Small intestine (tissue), 7 donors: ENCODE data around the gene EPB41L4B. TPM values are rescaled to one million over a fixed set of nuclear protein-coding genes. Genes with fewer than 3 reads are reported as not detected.

ENCODE experiments used
- DNase-seq, 2 donors: peaks; one replicate each; pipeline versions ENCODE4 v3.0.0 to v3.0.0-alpha.2; 2013
- FAIRE-seq: peaks from 2 replicates; lab custom pipeline; 2012; peaks lifted over from hg19 to GRCh38; lab: Jason Lieb, UNC
- H3K27ac ChIP-seq, 3 donors: one replicate each; pipeline ENCODE4 v1.5.1; 2013; ENCODE audit warnings: low read length in 2 of 3, mild to moderate bottlenecking in 2 of 3, control low read depth in 1 of 3, inconsistent platforms in 1 of 3, low read depth in 1 of 3, moderate library complexity in 1 of 3
- H3K27me3 ChIP-seq, 3 donors: one replicate each; pipeline ENCODE4 v1.6.1; 2013; ENCODE audit warnings: low read length in 3 of 3, inconsistent platforms in 1 of 3; ENCODE audit not compliant: control insufficient read depth in 3 of 3, insufficient read depth in 3 of 3
- H3K36me3 ChIP-seq, 3 donors: one replicate each; pipeline ENCODE4 v1.6.1; 2013; ENCODE audit warnings: low read length in 3 of 3, inconsistent platforms in 1 of 3, low read depth in 1 of 3, mild to moderate bottlenecking in 1 of 3, moderate library complexity in 1 of 3; ENCODE audit not compliant: control insufficient read depth in 3 of 3, insufficient read depth in 2 of 3
- H3K4me1 ChIP-seq, 3 donors: one replicate each; pipeline ENCODE4 v1.6.1; 2013; ENCODE audit warnings: low read length in 2 of 3, inconsistent platforms in 1 of 3, low read depth in 1 of 3, mild to moderate bottlenecking in 1 of 3, moderate library complexity in 1 of 3; ENCODE audit not compliant: control insufficient read depth in 3 of 3, insufficient read depth in 2 of 3
- H3K4me3 ChIP-seq, 3 donors: one replicate each; pipeline ENCODE4 v1.5.1; 2013; ENCODE audit warnings: low read length in 3 of 3, control low read depth in 1 of 3, inconsistent platforms in 1 of 3, low read depth in 1 of 3, mild to moderate bottlenecking in 1 of 3, moderate library complexity in 1 of 3
- H3K9me3 ChIP-seq, 2 donors: one replicate each; pipeline ENCODE4 v1.6.1; 2013; ENCODE audit warnings: low read depth in 1 of 2, low read length in 1 of 2; ENCODE audit not compliant: control insufficient read depth in 2 of 2, insufficient read depth in 1 of 2
- WGBS, 3 donors: extraction: QIAGEN DNeasy Blood & Tissue Kit; methylation state at CpG; one replicate each; pipeline ENCODE4 v1.1.7; 2013; 5-methylcytosine and 5-hydroxymethylcytosine counted together
- polyA plus RNA-seq, 4 donors: library from polyadenylated mRNA; stranded (reverse) in 3 of 4; unstranded in 1 of 4; fragments of 200-250 nt in 3 of 4; fragments of 120-200 nt in 1 of 4; gene quantifications; one replicate each; pipeline versions ENCODE4 v1.2.1 to v1.2.3, GENCODE V29; 2013
- donor health status: healthy with polysubstance abuse.
- donor health status: control.
- donor health status: control.
- donor health status: Bipolar disorder and iron deficiency.
- donor health status: healthy.

Gene EPB41L4B
- polyA plus RNA-seq, 4 donors, result 22.1 to 126 (median 67.7) TPM

DNA sequence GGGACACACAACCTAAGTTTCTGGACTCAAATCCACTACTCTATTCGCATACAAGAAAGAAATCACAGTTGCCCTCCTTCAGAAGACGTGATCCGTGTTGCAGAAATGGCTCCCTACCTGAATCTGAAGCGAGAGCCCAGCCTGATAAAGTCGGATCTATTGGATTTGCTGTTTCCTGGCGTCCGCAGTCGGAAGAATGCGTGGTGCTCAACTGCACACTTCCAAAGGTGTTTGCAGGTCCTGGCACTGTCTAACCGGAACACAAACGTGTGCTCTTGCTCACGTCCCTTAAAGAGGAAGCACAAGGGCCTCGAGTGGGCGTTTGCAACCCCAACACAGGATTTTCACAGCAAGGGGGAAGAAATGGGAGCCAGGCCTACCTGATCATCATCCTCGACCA is 65.5 kb downstream of the EPB41L4B start:
- 86 to 92% (median 87%) methylated on average over 15 of the region's 15 CpGs for WGBS, 3 donors

DNA sequence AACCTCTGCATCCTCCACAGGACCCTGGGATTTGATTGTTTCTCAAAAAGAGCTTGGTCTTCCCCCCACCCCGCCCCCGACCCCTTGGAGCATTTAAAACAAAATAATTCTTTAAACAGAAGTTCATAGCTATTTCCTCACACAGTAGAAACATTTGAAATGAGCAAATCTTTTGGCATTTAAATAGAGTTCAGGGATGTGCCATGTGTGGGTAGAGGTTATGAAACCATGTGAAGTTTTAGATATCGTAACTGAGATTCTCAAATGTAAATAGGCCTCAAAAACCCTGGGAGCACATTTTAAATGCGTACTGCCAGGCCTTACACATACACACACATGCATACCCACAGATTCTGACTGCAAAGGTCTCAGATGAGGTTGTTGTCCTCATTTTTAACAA is 66.5 kb downstream of the EPB41L4B start:
- Histone ChIP-seq H3K27me3 (no peaks in the 10 kb centered on the region), H3K4me3 (no peak overlapping the region), H3K27ac (no peak overlapping the region), H3K4me1 (peaks cover 0 to 20% (median 0%) of the 10 kb centered on the region in 3 donors), H3K36me3 (peaks cover 0 to 39% (median 3%) of the 10 kb centered on the region in 3 donors), H3K9me3 (no peaks in the 10 kb centered on the region)
- DNase-seq (no peak), FAIRE-seq (no peak)
- 79 to 92% (median 89%) methylated on average over 4 of the region's 4 CpGs for WGBS, 3 donors

More for the DNA sequence above, 65.5 kb downstream of the EPB41L4B start:
- H3K9me3 ChIP-seq, result no peaks in the 10 kb centered on the region
- H3K27me3 ChIP-seq, result no peaks in the 10 kb centered on the region
- H3K4me1 ChIP-seq, result peaks cover 0 to 14% (median 0%) of the 10 kb centered on the region in 3 donors
- no peak for FAIRE-seq
- H3K4me3 ChIP-seq, result no peak overlapping the region
- no peak for DNase-seq
- H3K36me3 ChIP-seq, result peaks cover 0 to 32% (median 3%) of the 10 kb centered on the region in 3 donors
- H3K27ac ChIP-seq, result no peak overlapping the region

DNA sequence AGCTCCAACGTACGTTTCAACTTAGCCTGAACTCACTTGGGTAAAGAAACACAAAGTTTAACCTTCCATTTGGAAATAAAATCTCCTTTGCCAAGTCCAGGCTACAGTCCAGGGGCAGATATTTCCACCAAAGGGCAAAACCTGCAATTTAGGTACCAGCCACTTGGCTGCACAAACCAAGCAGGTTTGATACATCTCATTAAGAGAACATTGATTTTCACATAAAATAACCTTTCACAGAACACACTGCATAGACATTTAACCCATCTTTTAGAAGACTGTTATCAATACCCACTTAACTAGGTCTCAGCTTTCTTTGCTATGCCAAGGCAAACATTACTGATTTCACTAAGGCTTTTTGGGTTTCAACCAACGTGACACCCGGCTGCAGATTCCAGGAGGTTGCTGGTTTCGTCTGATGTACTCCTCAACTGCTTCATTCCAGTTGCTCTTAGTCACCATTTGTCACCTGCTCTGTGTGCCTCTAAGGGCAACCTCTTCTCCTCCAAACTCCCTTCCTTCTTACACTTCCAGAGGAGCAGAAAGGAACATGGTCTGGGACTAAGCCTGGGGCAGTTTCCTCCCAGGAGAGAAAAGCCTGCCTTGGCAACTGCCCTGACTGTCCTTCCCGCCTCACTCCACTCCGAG is 67.1 kb downstream of the EPB41L4B start:
- FAIRE-seq (no peak), DNase-seq (no peak)
- peaks cover 0 to 39% (median 3%) of the 10 kb centered on the region in 3 donors for H3K36me3 ChIP-seq
- peaks cover 0 to 20% (median 0%) of the 10 kb centered on the region in 3 donors for H3K4me1 ChIP-seq
- WGBS, 3 donors, result 74 to 77% (median 75%) methylated on average over 7 of the region's 7 CpGs
- H3K27ac ChIP-seq, result no peak overlapping the region
- H3K4me3 ChIP-seq, result no peak overlapping the region
- H3K27me3 ChIP-seq, result no peaks in the 10 kb centered on the region
- no peaks in the 10 kb centered on the region for H3K9me3 ChIP-seq

DNA sequence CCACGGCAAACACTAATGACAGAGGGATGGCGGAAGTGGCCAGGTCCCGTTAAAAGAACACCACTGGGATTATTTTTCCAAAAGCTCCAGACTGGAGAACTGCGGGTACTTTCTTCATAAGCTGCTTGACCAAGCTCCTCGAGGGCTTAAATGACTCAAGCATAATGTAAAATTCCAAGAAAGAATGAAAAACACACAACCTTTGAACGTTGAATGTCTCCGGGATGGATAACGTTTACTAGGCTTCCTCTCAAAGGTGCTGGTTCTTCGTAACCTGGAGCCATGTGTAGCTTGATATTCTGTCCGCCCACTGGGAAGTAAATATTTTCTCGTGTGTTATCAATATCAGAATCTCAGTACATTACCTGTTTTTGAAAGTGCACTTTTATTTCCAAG is 67.6 kb downstream of the EPB41L4B start:
- H3K27me3 ChIP-seq, result no peaks in the 10 kb centered on the region
- H3K4me1 ChIP-seq, result peaks cover 0 to 20% (median 0%) of the 10 kb centered on the region in 3 donors
- DNase-seq (no peak), FAIRE-seq (no peak)
- no peak overlapping the region for H3K4me3 ChIP-seq
- no peak overlapping the region for H3K27ac ChIP-seq
- no peaks in the 10 kb centered on the region for H3K9me3 ChIP-seq
- WGBS, 3 donors, result 87 to 93% (median 91%) methylated on average over 11 of the region's 11 CpGs
- peaks cover 0 to 42% (median 3%) of the 10 kb centered on the region in 3 donors for H3K36me3 ChIP-seq

DNA sequence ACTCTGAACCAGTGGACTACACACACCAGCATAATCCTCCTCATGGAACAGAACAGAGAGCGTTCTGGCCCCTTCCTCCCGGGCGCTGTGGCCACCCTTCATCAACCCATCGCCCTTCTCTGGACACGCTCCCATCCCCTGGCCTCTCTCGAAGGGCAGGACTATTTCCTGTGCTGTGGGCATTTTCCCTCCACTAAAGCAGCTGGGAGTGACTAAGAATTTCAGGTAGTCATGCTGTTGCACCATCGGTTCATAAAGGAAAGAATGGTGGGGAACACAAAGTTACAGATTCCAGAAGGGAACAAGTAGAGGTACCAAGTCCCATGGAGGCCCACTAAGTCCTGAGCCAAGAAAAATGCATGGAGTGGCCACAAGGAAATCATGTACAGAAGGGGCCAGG is 68.6 kb downstream of the EPB41L4B start:
- peak overlapping the region in 1 of 3 donors; percentile 35 for H3K27ac ChIP-seq
- H3K27me3 ChIP-seq, result no peaks in the 10 kb centered on the region
- peaks cover 0 to 40% (median 3%) of the 10 kb centered on the region in 3 donors for H3K36me3 ChIP-seq
- H3K9me3 ChIP-seq, result no peaks in the 10 kb centered on the region
- H3K4me3 ChIP-seq, result no peak overlapping the region
- FAIRE-seq, result no peak
- WGBS, 3 donors, result 91 to 93% (median 93%) methylated on average over 7 of the region's 7 CpGs
- DNase-seq, result no peak
- H3K4me1 ChIP-seq, result peaks cover 0 to 25% (median 0%) of the 10 kb centered on the region in 3 donors

DNA sequence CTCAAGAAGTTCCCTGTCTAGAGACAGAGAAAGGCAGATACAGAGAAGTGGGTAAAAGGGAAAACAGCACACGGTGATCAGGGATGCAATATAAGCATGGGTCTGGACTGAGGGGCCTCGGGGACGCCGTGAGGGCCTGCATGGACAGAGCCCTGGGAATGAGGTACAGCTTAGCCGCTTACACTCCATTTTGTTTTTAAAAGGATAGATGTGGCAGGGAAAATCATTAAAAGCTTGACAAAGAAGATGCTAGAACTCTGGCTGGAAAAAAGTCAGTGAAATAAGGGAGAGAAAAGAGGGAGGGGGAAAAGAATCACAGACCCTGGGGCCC is 69.1 kb downstream of the EPB41L4B start:
- 77 to 79% (median 78%) methylated on average over 5 of the region's 5 CpGs for WGBS, 3 donors
- DNase-seq (no peak), FAIRE-seq (no peak)
- Histone ChIP-seq H3K9me3 (no peaks in the 10 kb centered on the region), H3K36me3 (peaks cover 0 to 36% (median 0%) of the 10 kb centered on the region in 3 donors), H3K27me3 (no peaks in the 10 kb centered on the region), H3K4me1 (peaks cover 0 to 25% (median 0%) of the 10 kb centered on the region in 3 donors), H3K27ac (peak overlapping the region in 2 of 3 donors; percentile 65 to 69), H3K4me3 (no peak overlapping the region)

DNA sequence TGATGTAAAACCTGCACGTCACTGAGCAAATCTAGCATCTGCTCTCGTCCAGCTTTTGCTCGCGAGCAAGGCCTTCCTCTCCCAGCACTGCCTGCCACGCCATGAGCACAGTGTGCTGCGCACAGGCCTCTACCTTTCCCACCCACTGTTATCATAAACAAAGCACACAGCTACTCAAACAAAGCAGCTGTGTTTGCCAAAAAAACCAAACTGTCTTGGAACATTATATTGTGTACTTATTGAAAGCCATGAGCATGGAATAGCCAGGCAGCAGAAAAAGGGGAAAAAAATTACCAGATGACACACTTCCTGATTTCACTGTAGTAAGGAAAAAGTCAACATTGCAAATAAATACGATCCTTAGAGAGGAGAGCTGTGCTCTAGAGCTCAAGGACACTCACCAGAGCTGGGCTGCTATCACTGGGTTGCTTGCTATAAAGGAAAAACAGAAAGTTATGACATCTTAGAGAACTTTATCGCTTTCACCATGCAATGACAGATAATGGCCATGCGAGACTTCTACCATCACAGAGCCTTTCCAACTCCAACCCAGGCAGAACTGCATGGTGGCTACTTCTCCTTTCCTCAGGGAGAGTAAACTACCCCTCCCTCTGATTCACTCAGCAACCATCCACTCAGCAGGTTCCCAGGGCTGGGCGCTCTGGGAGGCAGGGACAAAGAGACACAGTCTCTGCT is 69.6 kb downstream of the EPB41L4B start:
- 25 to 62% (median 38%) methylated on average over 10 of the region's 10 CpGs for WGBS, 3 donors
- no peaks in the 10 kb centered on the region for H3K27me3 ChIP-seq
- no peak overlapping the region for H3K4me3 ChIP-seq
- peak; percentile 70 to 75 for DNase-seq
- H3K36me3 ChIP-seq, result peaks cover 0 to 40% (median 0%) of the 10 kb centered on the region in 3 donors
- no peak for FAIRE-seq
- peaks cover 0 to 25% (median 0%) of the 10 kb centered on the region in 3 donors for H3K4me1 ChIP-seq
- H3K27ac ChIP-seq, result peak overlapping the region; percentile 9 to 69 (median 65)
- no peaks in the 10 kb centered on the region for H3K9me3 ChIP-seq

DNA sequence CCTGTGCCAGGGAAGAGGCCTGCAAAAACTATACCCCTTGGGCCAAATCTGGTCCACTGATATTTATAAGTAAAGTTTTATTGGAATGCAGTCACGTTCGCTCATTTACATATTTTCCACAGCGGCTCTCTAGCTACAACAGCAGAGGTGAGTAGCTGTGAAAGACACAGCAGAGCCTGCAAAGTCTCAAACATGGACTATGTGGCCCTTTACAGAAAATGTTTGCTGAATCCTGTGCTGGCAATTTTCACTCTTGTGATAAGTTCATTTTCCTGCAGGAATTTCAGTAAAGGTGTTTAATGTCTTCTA is 70.1 kb downstream of the EPB41L4B start:
- no peak for DNase-seq
- peaks cover 0 to 25% (median 0%) of the 10 kb centered on the region in 3 donors for H3K4me1 ChIP-seq

More for the DNA sequence above, 70.1 kb downstream of the EPB41L4B start:
- H3K9me3 ChIP-seq, result no peaks in the 10 kb centered on the region
- H3K27ac ChIP-seq, result peak overlapping the region in 2 of 3 donors; percentile 65 to 69
- WGBS, 3 donors, result 69 to 82% (median 78%) methylated on average over 3 of the region's 3 CpGs
- no peaks in the 10 kb centered on the region for H3K27me3 ChIP-seq
- H3K4me3 ChIP-seq, result no peak overlapping the region
- H3K36me3 ChIP-seq, result peaks cover 0 to 40% (median 0%) of the 10 kb centered on the region in 3 donors
- no peak for FAIRE-seq
